HepG2 (cell line): ENCODE data around the gene ATP2B2. TPM values are rescaled to one million over a fixed set of nuclear protein-coding genes. Genes with fewer than 3 reads are reported as not detected.

Experiments
- CBX1 ChIP-seq: IDR thresholded peaks from one replicate; pipeline ENCODE4 v1.6.1; 2016; ENCODE audit warnings: antibody characterized with exemption, low read depth
- DPF2 ChIP-seq: sonication (generic); formaldehyde crosslinking; IDR thresholded peaks from 2 replicates; pipeline ENCODE4 v1.4.0; 2020; ENCODE audit warnings: mild to moderate bottlenecking, low read depth, missing genetic modification reagents, borderline replicate concordance
- ETV6 ChIP-seq: sonication (generic); formaldehyde crosslinking; conservative IDR thresholded peaks from 2 replicates; pipeline ENCODE4 v1.4.0; 2020; ENCODE audit warnings: missing genetic modification reagents
- FOXM1 ChIP-seq: sonication (generic); formaldehyde crosslinking; IDR thresholded peaks from 2 replicates; pipeline ENCODE4 v1.5.0; 2020; ENCODE audit warnings: missing genetic modification reagents
- HMGA1 ChIP-seq: sonication (generic); formaldehyde crosslinking; conservative IDR thresholded peaks from 2 replicates; pipeline ENCODE4 v1.4.0; 2020; ENCODE audit warnings: missing genetic modification reagents
- HOXA3 ChIP-seq: sonication (generic); formaldehyde crosslinking; IDR thresholded peaks from 2 replicates; pipeline ENCODE4 v1.5.0; 2020; ENCODE audit warnings: missing genetic modification reagents
- HOXD1 ChIP-seq: sonication (generic); formaldehyde crosslinking; IDR thresholded peaks from 2 replicates; pipeline ENCODE4 v1.5.0; 2020; ENCODE audit warnings: missing genetic modification reagents
- MBD4 ChIP-seq: IDR thresholded peaks from 2 replicates; pipeline ENCODE4 v1.6.1; 2012; ENCODE audit warnings: low read length, inconsistent platforms, borderline replicate concordance
- PAF1 ChIP-seq: IDR thresholded peaks from 2 replicates; pipeline ENCODE4 v1.6.1; 2016; ENCODE audit warnings: missing genetic modification reagents, missing compliant biosample characterization
- TBL1XR1 ChIP-seq: fragments of 150-350 bp; IDR thresholded peaks from 2 replicates; pipeline ENCODE4 v1.6.1; 2014; ENCODE audit warnings: borderline replicate concordance, low read length; ENCODE audit not compliant: partially characterized antibody
- TBX2 ChIP-seq: sonication (generic); formaldehyde crosslinking; IDR thresholded peaks from 2 replicates; pipeline ENCODE4 v1.5.0; 2020; ENCODE audit warnings: missing genetic modification reagents, mild to moderate bottlenecking, borderline replicate concordance
- ZFP36L2 ChIP-seq: sonication (generic); formaldehyde crosslinking; IDR thresholded peaks from 2 replicates; pipeline ENCODE4 v1.4.0; 2020; ENCODE audit warnings: missing genetic modification reagents
- ZNF121 ChIP-seq: sonication (generic); formaldehyde crosslinking; IDR thresholded peaks from 2 replicates; pipeline ENCODE4 v1.5.0; 2020; ENCODE audit warnings: mild to moderate bottlenecking, missing genetic modification reagents
- ZNF331 ChIP-seq: sonication (generic); formaldehyde crosslinking; IDR thresholded peaks from 2 replicates; pipeline ENCODE4 v1.4.0; 2020; ENCODE audit warnings: missing genetic modification reagents
- ZNF34 ChIP-seq: sonication (generic); formaldehyde crosslinking; IDR thresholded peaks from 2 replicates; pipeline ENCODE4 v1.4.0; 2020; ENCODE audit warnings: mild to moderate bottlenecking, missing genetic modification reagents, borderline replicate concordance
- ZNF510 ChIP-seq: sonication (generic); formaldehyde crosslinking; IDR thresholded peaks from 2 replicates; pipeline ENCODE4 v1.4.0; 2020; ENCODE audit warnings: low read depth, mild to moderate bottlenecking, missing genetic modification reagents
- ZNF607 ChIP-seq: sonication (generic); formaldehyde crosslinking; IDR thresholded peaks from 2 replicates; pipeline ENCODE4 v1.5.1; 2020; ENCODE audit warnings: missing genetic modification reagents, mild to moderate bottlenecking, borderline replicate concordance
- ZNF772 ChIP-seq: sonication (generic); formaldehyde crosslinking; IDR thresholded peaks from 2 replicates; pipeline ENCODE4 v1.5.0; 2020; ENCODE audit warnings: mild to moderate bottlenecking, missing genetic modification reagents
- ZNF773 ChIP-seq: sonication (generic); formaldehyde crosslinking; IDR thresholded peaks from 2 replicates; pipeline ENCODE4 v1.4.0; 2020; ENCODE audit warnings: missing genetic modification reagents, borderline replicate concordance
- ZNF781 ChIP-seq: sonication (generic); formaldehyde crosslinking; IDR thresholded peaks from 2 replicates; pipeline ENCODE4 v1.5.1; 2020; ENCODE audit warnings: borderline replicate concordance, mild to moderate bottlenecking, missing genetic modification reagents; ENCODE audit errors: not compliant biosample characterization
- polyA plus RNA-seq, 8 experiments: library from polyadenylated mRNA; depleted of rRNA in 3 of 8; stranded (reverse) in 7 of 8; unstranded in 1 of 8; fragments of >200 nt; fragmentation: Illumina TruSeq in 4 of 8; extraction: Trizol in 4 of 8; gene quantifications; 2 replicates each; pipeline versions ENCODE4 v1.2.1 to v1.2.3, GENCODE V29; 2011 to 2016; ENCODE audit warnings: low read depth in 4 of 8, missing spikeins in 1 of 8, mixed read lengths in 1 of 8; ENCODE audit not compliant: insufficient read depth in 1 of 8
- total RNA-seq, 5 experiments: library from RNA; depleted of rRNA; stranded (reverse); fragments of >200 nt; fragmentation: Illumina TruSeq; extraction: Trizol; gene quantifications; 2 replicates each; pipeline ENCODE4 v1.2.3, GENCODE V29; 2016; ENCODE audit warnings: low read depth in 1 of 5
- TF ChIP-seq, protein P1 (sequence below): sonication (generic); formaldehyde crosslinking; IDR thresholded peaks from 2 replicates; pipeline ENCODE4 v1.8.0; 2022; ENCODE audit warnings: low read depth, missing genetic modification reagents
- TF ChIP-seq, protein P2 (sequence below): IDR thresholded peaks from 2 replicates; pipeline ENCODE4 v1.6.1; 2016; ENCODE audit warnings: mild to moderate bottlenecking
- TF ChIP-seq, protein P3 (sequence below): IDR thresholded peaks from 2 replicates; pipeline ENCODE4 v1.4.0; 2020; ENCODE audit warnings: mild to moderate bottlenecking, missing genetic modification reagents
- TF ChIP-seq, protein P4 (sequence below): sonication (generic); formaldehyde crosslinking; IDR thresholded peaks from 2 replicates; pipeline ENCODE4 v1.5.0; 2020; ENCODE audit warnings: missing genetic modification reagents, mild to moderate bottlenecking, borderline replicate concordance

ATP2B2 gene
- total and polyA plus RNA-seq, 2 of the 13 experiments (the other 11 are each of a cell fraction or from before 2014, with no cell fraction given): 1.5 to 2.3 TPM

DNA sequence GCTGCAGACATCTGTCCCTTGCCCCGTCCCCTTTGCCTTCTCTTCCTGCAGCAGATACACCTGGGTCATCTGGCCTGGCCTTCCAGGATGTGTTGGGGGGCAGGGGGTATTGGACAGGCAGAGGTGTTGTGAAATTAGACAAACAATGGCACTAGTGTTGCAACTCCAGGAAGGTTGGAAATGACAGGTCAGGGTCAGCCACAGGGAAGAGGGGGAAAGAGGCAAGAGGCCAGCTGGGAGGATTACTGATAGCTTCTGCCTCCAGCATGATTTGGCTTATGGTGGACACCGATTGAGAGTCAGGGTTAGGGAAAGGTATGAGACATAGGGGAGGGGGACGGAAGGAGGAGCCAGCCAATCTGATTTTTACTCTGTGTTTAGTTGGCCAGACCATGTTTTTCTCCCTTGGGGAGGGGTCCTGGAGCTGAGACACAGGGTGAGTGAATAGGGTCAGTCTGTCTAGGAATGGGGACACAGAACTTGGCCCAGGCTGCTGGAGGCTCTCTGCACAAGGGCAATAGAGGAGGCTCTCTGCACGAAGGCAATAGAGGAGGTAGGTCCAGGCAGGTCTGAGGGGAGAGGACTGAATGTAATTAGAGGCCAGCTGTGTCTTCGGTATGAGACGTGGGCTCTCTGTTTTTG, 3.4 kb upstream of the ATP2B2 start (continued):
- peak; percentile 98 for TF ChIP-seq TBX2 (CRISPR knock-in tag)
- TF ChIP-seq HOXD1 (CRISPR knock-in tag): peak; percentile 72; the same call in 1 of the 2 replicates
- TF ChIP-seq ZNF772 (CRISPR knock-in tag): peak; percentile 83
- no peak for TF ChIP-seq FOXM1 (CRISPR knock-in tag)
- no peak for TF ChIP-seq ZNF773 (CRISPR knock-in tag)
- peak; percentile 76 for TF ChIP-seq CBX1
- no peak for TF ChIP-seq HMGA1 (CRISPR knock-in tag)
- TF ChIP-seq ETV6 (CRISPR knock-in tag): peak; percentile 92
- TF ChIP-seq ZNF781 (CRISPR knock-in tag): peak; percentile 90
- TF ChIP-seq TBL1XR1: peak; percentile 95
- TF ChIP-seq ZNF331: peak; percentile 96
- TF ChIP-seq MBD4: no peak
- TF ChIP-seq ZNF121 (CRISPR knock-in tag): peak; percentile 78
- TF ChIP-seq, protein P1, sequence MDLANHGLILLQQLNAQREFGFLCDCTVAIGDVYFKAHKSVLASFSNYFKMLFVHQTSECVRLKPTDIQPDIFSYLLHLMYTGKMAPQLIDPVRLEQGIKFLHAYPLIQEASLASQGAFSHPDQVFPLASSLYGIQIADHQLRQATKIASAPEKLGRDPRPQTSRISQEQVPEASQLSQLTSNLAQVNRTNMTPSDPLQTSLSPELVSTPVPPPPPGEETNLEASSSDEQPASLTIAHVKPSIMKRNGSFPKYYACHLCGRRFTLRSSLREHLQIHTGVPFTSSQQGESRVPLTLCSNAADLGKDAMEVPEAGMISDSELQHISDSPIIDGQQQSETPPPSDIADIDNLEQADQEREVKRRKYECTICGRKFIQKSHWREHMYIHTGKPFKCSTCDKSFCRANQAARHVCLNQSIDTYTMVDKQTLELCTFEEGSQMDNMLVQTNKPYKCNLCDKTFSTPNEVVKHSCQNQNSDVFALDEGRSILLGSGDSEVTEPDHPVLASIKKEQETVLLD (CRISPR knock-in tag): no peak
- no peak for TF ChIP-seq PAF1 (CRISPR knock-in tag)
- TF ChIP-seq ZNF34 (CRISPR knock-in tag): no peak
- TF ChIP-seq ZNF510: no peak
- TF ChIP-seq, protein P2, sequence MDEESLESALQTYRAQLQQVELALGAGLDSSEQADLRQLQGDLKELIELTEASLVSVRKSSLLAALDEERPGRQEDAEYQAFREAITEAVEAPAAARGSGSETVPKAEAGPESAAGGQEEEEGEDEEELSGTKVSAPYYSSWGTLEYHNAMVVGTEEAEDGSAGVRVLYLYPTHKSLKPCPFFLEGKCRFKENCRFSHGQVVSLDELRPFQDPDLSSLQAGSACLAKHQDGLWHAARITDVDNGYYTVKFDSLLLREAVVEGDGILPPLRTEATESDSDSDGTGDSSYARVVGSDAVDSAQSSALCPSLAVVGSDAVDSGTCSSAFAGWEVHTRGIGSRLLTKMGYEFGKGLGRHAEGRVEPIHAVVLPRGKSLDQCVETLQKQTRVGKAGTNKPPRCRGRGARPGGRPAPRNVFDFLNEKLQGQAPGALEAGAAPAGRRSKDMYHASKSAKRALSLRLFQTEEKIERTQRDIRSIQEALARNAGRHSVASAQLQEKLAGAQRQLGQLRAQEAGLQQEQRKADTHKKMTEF (CRISPR knock-in tag): peak; percentile 97
- peak; percentile 92 for TF ChIP-seq HOXA3
- peak; percentile 99 for TF ChIP-seq DPF2
- TF ChIP-seq, protein P3, sequence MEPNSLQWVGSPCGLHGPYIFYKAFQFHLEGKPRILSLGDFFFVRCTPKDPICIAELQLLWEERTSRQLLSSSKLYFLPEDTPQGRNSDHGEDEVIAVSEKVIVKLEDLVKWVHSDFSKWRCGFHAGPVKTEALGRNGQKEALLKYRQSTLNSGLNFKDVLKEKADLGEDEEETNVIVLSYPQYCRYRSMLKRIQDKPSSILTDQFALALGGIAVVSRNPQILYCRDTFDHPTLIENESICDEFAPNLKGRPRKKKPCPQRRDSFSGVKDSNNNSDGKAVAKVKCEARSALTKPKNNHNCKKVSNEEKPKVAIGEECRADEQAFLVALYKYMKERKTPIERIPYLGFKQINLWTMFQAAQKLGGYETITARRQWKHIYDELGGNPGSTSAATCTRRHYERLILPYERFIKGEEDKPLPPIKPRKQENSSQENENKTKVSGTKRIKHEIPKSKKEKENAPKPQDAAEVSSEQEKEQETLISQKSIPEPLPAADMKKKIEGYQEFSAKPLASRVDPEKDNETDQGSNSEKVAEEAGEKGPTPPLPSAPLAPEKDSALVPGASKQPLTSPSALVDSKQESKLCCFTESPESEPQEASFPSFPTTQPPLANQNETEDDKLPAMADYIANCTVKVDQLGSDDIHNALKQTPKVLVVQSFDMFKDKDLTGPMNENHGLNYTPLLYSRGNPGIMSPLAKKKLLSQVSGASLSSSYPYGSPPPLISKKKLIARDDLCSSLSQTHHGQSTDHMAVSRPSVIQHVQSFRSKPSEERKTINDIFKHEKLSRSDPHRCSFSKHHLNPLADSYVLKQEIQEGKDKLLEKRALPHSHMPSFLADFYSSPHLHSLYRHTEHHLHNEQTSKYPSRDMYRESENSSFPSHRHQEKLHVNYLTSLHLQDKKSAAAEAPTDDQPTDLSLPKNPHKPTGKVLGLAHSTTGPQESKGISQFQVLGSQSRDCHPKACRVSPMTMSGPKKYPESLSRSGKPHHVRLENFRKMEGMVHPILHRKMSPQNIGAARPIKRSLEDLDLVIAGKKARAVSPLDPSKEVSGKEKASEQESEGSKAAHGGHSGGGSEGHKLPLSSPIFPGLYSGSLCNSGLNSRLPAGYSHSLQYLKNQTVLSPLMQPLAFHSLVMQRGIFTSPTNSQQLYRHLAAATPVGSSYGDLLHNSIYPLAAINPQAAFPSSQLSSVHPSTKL: peak; percentile 98
- TF ChIP-seq, protein P4, sequence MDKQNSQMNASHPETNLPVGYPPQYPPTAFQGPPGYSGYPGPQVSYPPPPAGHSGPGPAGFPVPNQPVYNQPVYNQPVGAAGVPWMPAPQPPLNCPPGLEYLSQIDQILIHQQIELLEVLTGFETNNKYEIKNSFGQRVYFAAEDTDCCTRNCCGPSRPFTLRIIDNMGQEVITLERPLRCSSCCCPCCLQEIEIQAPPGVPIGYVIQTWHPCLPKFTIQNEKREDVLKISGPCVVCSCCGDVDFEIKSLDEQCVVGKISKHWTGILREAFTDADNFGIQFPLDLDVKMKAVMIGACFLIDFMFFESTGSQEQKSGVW (CRISPR knock-in tag): 0 out of 2 replicates have a peak, but pooled peaks have one; percentile 54
- TF ChIP-seq ZNF607 (CRISPR knock-in tag): peak; percentile 79; the same call in 1 of the 2 replicates
- no peak for TF ChIP-seq ZFP36L2 (CRISPR knock-in tag)
